Posterior cingulate gyrus (tissue), 11 donors: ENCODE measurements around the gene AR.

Source experiments
- DNase-seq, 10 donors: peaks; one replicate each; pipeline versions ENCODE4 v3.0.0 to v3.0.0-alpha.2; 2020 to 2021; ENCODE audit warnings: mixed read lengths in 3 of 10
- intact Hi-C: fragments of 100-400 bp; cut with DNase I; formaldehyde crosslinking; loops from one replicate; pipeline ENCODE4 v1.15.1; 2023

The AR gene

DNA sequence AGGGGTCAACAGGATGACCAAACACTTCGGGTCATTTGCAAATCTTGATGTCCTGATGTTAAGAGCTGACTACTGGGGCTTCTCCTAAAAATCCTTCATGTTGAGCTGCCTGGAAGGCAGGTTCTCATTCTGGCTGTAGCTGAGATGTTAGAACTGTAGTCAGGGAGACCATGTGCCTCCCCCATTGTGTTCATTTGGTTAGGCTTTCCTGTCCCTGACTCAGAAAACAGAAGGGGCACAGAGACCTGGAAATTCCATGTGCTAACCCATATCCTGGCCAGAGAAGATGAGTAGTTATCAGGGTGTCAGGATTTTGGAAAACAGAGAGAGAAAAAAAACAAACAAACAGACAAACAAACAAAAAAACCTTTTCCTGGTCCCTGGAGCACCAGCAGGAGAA, 177.5 kb downstream of the AR start:
- no peak for DNase-seq
- intact Hi-C loops: loop anchor here (5.0 kb wide), 1 partner anchor 61 kb away; no protein-coding TSS in a partner anchor

GRCh38 chrX:67723580-67724351, 179.9 kb downstream of the AR start:
- intact Hi-C loops: loop anchor here (5.0 kb wide), 1 partner anchor 59 kb away; no protein-coding TSS in a partner anchor
- DNase-seq: no peak

DNA sequence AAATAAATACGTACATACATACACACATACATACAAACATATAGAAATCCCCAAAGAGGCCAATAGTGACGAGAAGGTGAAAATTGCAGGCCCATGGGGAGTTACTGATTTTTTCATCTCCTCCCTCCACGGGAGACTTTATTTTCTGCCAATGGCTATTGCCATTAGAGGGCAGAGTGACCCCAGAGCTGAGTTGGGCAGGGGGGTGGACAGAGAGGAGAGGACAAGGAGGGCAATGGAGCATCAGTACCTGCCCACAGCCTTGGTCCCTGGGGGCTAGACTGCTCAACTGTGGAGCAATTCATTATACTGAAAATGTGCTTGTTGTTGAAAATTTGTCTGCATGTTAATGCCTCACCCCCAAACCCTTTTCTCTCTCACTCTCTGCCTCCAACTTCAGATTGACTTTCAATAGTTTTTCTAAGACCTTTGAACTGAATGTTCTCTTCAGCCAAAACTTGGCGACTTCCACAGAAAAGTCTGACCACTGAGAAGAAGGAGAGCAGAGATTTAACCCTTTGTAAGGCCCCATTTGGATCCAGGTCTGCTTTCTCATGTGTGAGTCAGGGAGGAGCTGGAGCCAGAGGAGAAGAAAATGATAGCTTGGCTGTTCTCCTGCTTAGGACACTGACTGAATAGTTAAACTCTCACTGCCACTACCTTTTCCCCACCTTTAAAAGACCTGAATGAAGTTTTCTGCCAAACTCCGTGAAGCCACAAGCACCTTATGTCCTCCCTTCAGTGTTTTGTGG, 180.7 kb downstream of the AR start:
- peak in 1 of 10 donors; percentile 11 for DNase-seq
- intact Hi-C loops: loop anchor here (5.0 kb wide), 1 partner anchor 58 kb away; no protein-coding TSS in a partner anchor

DNA sequence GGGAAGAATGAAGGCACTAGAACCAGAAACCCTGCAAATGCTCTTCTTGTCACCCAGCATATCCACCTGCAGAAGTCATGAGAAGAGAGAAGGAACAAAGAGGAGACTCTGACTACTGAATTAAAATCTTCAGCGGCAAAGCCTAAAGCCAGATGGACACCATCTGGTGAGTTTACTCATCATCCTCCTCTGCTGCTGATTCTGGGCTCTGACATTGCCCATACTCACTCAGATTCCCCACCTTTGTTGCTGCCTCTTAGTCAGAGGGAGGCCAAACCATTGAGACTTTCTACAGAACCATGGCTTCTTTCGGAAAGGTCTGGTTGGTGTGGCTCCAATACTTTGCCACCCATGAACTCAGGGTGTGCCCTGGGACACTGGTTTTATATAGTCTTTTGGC, 181.7 kb downstream of the AR start:
- no peak for DNase-seq
- intact Hi-C loops: no loop called here

GRCh38 chrX:67726018-67726417, 182.2 kb downstream of the AR start:
- intact Hi-C loops: no loop called here
- no peak for DNase-seq

- intact Hi-C loops: no loop called here
- DNase-seq: no peak
Measured at GRCh38 chrX:67727576-67727975, 183.8 kb downstream of the AR start.

- DNase-seq: no peak
- intact Hi-C loops: no loop called here
Measured at GRCh38 chrX:67730296-67730695, 186.5 kb downstream of the AR start.

GRCh38 chrX:67731061-67731460, 187.2 kb downstream of the AR start:
- DNase-seq: no peak
- intact Hi-C loops: no loop called here

DNA sequence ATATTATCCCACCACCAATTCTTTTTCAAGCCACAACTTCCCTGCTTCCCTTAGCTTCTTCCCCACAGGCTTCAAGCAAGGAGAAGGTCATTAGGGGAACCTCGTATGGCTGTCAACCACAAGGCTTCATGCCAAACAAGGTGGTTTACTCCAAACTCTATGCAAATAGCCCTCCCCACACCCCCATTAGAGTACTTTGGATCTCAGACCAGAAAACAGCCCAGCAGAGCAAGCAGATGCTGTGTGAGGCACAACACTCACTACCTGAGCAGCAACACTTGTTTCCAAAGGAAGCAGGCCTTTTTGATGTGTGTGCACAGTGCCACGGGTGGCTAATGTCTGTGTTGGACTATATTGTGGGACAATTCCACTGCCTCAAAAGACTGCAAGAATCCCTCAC, 189.0 kb downstream of the AR start:
- no peak for DNase-seq
- intact Hi-C loops: no loop called here

GRCh38 chrX:67734111-67734753, 190.4 kb downstream of the AR start:
- DNase-seq: no peak
- intact Hi-C loops: no loop called here

GRCh38 chrX:67749536-67749935, 205.7 kb downstream of the AR start:
- intact Hi-C loops: no loop called here
- DNase-seq: no peak

GRCh38 chrX:67750694-67751093, 206.9 kb downstream of the AR start:
- no peak for DNase-seq
- intact Hi-C loops: no loop called here

DNA sequence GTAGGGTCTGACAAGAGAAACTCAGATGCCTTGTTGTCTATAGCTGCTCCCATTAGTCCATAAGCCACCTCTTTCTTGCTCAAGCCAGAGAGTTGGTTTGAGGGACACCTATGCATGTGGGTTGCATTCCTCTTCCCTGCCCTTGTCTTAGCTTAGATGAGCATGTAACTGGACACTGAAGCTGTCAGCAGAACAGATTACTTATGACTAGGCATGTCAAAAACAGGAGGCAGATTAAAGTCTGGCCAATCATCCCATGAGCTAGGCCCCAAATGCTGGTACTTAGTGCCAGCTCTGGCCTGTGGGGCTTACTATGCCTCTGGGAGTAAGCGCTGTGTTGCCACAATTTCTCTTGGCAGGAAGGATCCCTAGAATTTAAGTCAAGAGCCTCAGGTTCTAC, 215.2 kb downstream of the AR start:
- DNase-seq: no peak
- intact Hi-C loops: no loop called here

- intact Hi-C loops: no loop called here
Measured at GRCh38 chrX:67777148-67777547, 233.3 kb downstream of the AR start.

DNA sequence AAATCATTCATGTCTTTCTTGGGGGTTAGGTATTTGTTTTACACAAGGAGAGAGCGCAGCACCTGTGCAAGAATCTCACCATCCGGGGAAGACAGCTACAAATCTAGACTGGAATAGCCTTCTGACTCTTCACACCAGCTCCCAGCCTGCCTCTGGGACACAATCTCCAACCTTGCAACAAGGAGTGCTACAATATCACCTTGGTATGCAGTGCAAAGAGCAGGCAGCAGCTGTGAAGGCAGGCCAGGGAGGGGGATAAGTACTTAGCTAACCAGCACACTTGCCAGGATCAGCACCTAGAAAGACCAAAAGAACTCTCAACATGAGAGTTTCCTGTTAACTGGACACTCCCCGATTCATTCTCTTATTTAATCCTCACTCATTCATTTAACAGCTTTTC, 235.3 kb downstream of the AR start:
- no peak for DNase-seq
- intact Hi-C loops: no loop called here

More at GRCh38 chrX:67777148-67777547, 233.3 kb downstream of the AR start:
- DNase-seq: no peak
